H1 (cell line): ENCODE data around the gene NEGR1. TPM values are rescaled to one million over a fixed set of nuclear protein-coding genes. Genes with fewer than 3 reads are reported as not detected.
A peak's percentile ranks its signal among the peaks of the same experiment; 100 is the strongest.

Experiments
- CTCF ChIA-PET: fragments of 300-600 bp; sonication (Branson Sonifier 250); formaldehyde crosslinking; loops from one replicate; lab custom pipeline; 2021; ENCODE audit not compliant: partially characterized antibody; lab: Charles Lee
- POLR2A ChIA-PET: fragments of 300-600 bp; sonication (Branson Sonifier 250); formaldehyde crosslinking; loops from one replicate; lab custom pipeline; 2021; ENCODE audit warnings: inconsistent platforms; ENCODE audit not compliant: partially characterized antibody; lab: Charles Lee
- DNase-seq, 2 experiments: peaks; one replicate each; pipeline versions ENCODE4 v3.0.0 to v3.0.0-alpha.2; 2010 to 2022; ENCODE audit warnings: low spot score in 2 of 2, low read depth in 1 of 2, mixed read lengths in 1 of 2
- FAIRE-seq: peaks from 2 replicates; lab custom pipeline; 2011; peaks lifted over from hg19 to GRCh38; lab: Jason Lieb, UNC
- H2AFZ ChIP-seq: 2 replicates; pipeline ENCODE4 v1.8.1; 2012; ENCODE audit warnings: low read length, inconsistent platforms
- H2AK5ac ChIP-seq: 2 replicates; pipeline ENCODE4 v1.6.1; 2013; ENCODE audit warnings: low read depth, low read length
- H2BK120ac ChIP-seq: replicated peaks from 2 replicates; pipeline ENCODE3; 2013; ENCODE audit warnings: low read depth, low read length, inconsistent platforms
- H2BK12ac ChIP-seq: 2 replicates; pipeline ENCODE4 v1.6.1; 2013; ENCODE audit warnings: low read depth, low read length
- H2BK15ac ChIP-seq: 2 replicates; pipeline ENCODE4 v1.6.1; 2013; ENCODE audit warnings: low read length
- H2BK20ac ChIP-seq: 2 replicates; pipeline ENCODE4 v1.6.1; 2013; ENCODE audit warnings: low read length
- H2BK5ac ChIP-seq: 2 replicates; pipeline ENCODE4 v1.6.1; 2013; ENCODE audit warnings: low read depth, low read length
- H3K14ac ChIP-seq: 2 replicates; pipeline ENCODE4 v1.6.1; 2013; ENCODE audit warnings: inconsistent platforms; ENCODE audit not compliant: insufficient read length
- H3K18ac ChIP-seq: 2 replicates; pipeline ENCODE4 v1.6.1; 2013; ENCODE audit warnings: low read length; ENCODE audit errors: extremely low read depth
- H3K23ac ChIP-seq: 2 replicates; pipeline ENCODE4 v1.6.1; 2013; ENCODE audit warnings: inconsistent platforms; ENCODE audit not compliant: insufficient read length
- H3K23me2 ChIP-seq: 2 replicates; pipeline ENCODE4 v1.6.1; 2013; ENCODE audit warnings: low read depth, low read length
- H3K27ac ChIP-seq: 2 replicates; pipeline ENCODE4 v1.6.1; 2011; ENCODE audit warnings: low read depth, low read length, inconsistent platforms
- H3K27me3 ChIP-seq, 4 experiments: replicated peaks in 1 of 4; 1 replicate in 1 of 4; 2 replicates in 3 of 4; pipeline versions ENCODE4 v1.6.1 to v1.8.1; 2011 to 2013; ENCODE audit warnings: low read length in 3 of 4, mild to moderate bottlenecking in 3 of 4, inconsistent platforms in 2 of 4, mixed read lengths in 2 of 4, moderate library complexity in 1 of 4; ENCODE audit not compliant: control insufficient read depth in 3 of 4, insufficient read depth in 3 of 4; ENCODE audit errors: extremely low read depth in 1 of 4
- H3K36me3 ChIP-seq, 4 experiments: 2 replicates each; pipeline versions ENCODE4 v1.6.1 to v1.8.1; 2011 to 2013; ENCODE audit warnings: mild to moderate bottlenecking in 4 of 4, low read length in 3 of 4, moderate library complexity in 2 of 4, control low read depth in 1 of 4, inconsistent platforms in 1 of 4; ENCODE audit not compliant: insufficient read depth in 4 of 4, control insufficient read depth in 2 of 4
- H3K4ac ChIP-seq: replicated peaks from 2 replicates; pipeline ENCODE3; 2013; ENCODE audit warnings: low read length, low read depth, mixed read lengths, inconsistent platforms; ENCODE audit not compliant: insufficient read length
- H3K4me1 ChIP-seq, 4 experiments: replicated peaks in 1 of 4; 1 replicate in 1 of 4; 2 replicates in 3 of 4; pipeline versions ENCODE4 v1.6.1 to v1.8.1; 2011 to 2013; ENCODE audit warnings: low read length in 3 of 4, inconsistent platforms in 2 of 4, mixed read lengths in 1 of 4; ENCODE audit not compliant: insufficient read depth in 4 of 4, control insufficient read depth in 3 of 4
- H3K4me2 ChIP-seq, 2 experiments: 2 replicates each; pipeline versions ENCODE4 v1.6.1 to v1.8.1; 2011 to 2013; ENCODE audit warnings: low read depth in 2 of 2, low read length in 2 of 2, control low read depth in 1 of 2, inconsistent platforms in 1 of 2, mild to moderate bottlenecking in 1 of 2; ENCODE audit not compliant: insufficient read depth in 1 of 2
- H3K4me3 ChIP-seq, 4 experiments: fragments of 200-600, 300-600 bp in 1 of 4; sonication (generic), shearing (Covaris generic), sonication (Bioruptor Twin) in 1 of 4; 2 replicates each; pipeline versions ENCODE4 v1.5.1 to v1.8.1; 2011 to 2016; ENCODE audit warnings: low read length in 4 of 4, low read depth in 3 of 4, control low read depth in 2 of 4, inconsistent platforms in 2 of 4, mild to moderate bottlenecking in 2 of 4, mixed read lengths in 1 of 4, moderate library complexity in 1 of 4; ENCODE audit not compliant: insufficient read depth in 2 of 4; ENCODE audit errors: extremely low read depth in 1 of 4
- H3K56ac ChIP-seq: replicated peaks from 2 replicates; pipeline ENCODE3; 2013; ENCODE audit warnings: low read depth, mild to moderate bottlenecking, mixed read lengths, low read length, inconsistent platforms; ENCODE audit not compliant: insufficient read length
- H3K79me1 ChIP-seq: 2 replicates; pipeline ENCODE4 v1.6.1; 2013; ENCODE audit warnings: low read depth, low read length, control low read depth
- H3K79me2 ChIP-seq, 2 experiments: 2 replicates each; pipeline versions ENCODE4 v1.6.1 to v1.8.1; 2012 to 2013; ENCODE audit warnings: low read length in 2 of 2, mild to moderate bottlenecking in 2 of 2, inconsistent platforms in 1 of 2; ENCODE audit not compliant: insufficient read depth in 2 of 2, control insufficient read depth in 1 of 2
- H3K9ac ChIP-seq, 4 experiments: replicated peaks in 1 of 4; 1 replicate in 1 of 4; 2 replicates in 3 of 4; pipeline versions ENCODE4 v1.6.1 to v1.8.1; 2011 to 2013; ENCODE audit warnings: low read depth in 3 of 4, low read length in 3 of 4, control low read depth in 2 of 4, mild to moderate bottlenecking in 2 of 4, moderate library complexity in 2 of 4, inconsistent platforms in 1 of 4; ENCODE audit errors: extremely low read depth in 1 of 4
- H3K9me3 ChIP-seq, 2 experiments: 2 replicates each; pipeline versions ENCODE4 v1.6.1 to v1.8.1; 2012 to 2013; ENCODE audit warnings: mild to moderate bottlenecking in 2 of 2, moderate library complexity in 2 of 2, control low read depth in 1 of 2, inconsistent platforms in 1 of 2, low read depth in 1 of 2, low read length in 1 of 2, mixed read lengths in 1 of 2; ENCODE audit not compliant: insufficient read depth in 2 of 2
- H4K20me1 ChIP-seq, 2 experiments: replicated peaks in 1 of 2; 2 replicates each; pipeline versions ENCODE3 to v1.8.1; 2011 to 2013; ENCODE audit warnings: inconsistent platforms in 2 of 2, low read length in 2 of 2, mild to moderate bottlenecking in 1 of 2; ENCODE audit not compliant: insufficient read depth in 2 of 2, control insufficient read depth in 1 of 2
- H4K5ac ChIP-seq: 2 replicates; pipeline ENCODE4 v1.6.1; 2013; ENCODE audit warnings: low read length, low read depth, mixed read lengths, inconsistent platforms; ENCODE audit not compliant: insufficient read length
- H4K8ac ChIP-seq: 2 replicates; pipeline ENCODE4 v1.8.0; 2013; ENCODE audit warnings: mild to moderate bottlenecking, moderate library complexity, low read length, inconsistent platforms; ENCODE audit not compliant: insufficient read depth; ENCODE audit errors: extremely low read depth
- H4K91ac ChIP-seq: replicated peaks from 2 replicates; pipeline ENCODE3; 2013; ENCODE audit warnings: low read length, mixed read lengths, inconsistent platforms; ENCODE audit not compliant: insufficient read length
- ASH2L ChIP-seq: fragments of 200-600, 300-600 bp; sonication (generic); IDR thresholded peaks from one replicate; pipeline ENCODE4 v1.7.1; 2017; ENCODE audit warnings: low read length
- ATF2 ChIP-seq: IDR thresholded peaks from 2 replicates; pipeline ENCODE4 v1.6.1; 2012; ENCODE audit warnings: low read length, inconsistent platforms
- ATF3 ChIP-seq: IDR thresholded peaks from 2 replicates; pipeline ENCODE4 v1.6.1; 2011; ENCODE audit warnings: low read depth, mild to moderate bottlenecking, low read length; ENCODE audit not compliant: insufficient read depth
- BACH1 ChIP-seq: IDR thresholded peaks from 2 replicates; pipeline ENCODE4 v1.6.1; 2012; ENCODE audit warnings: low read length, improper control_type of control experiment
- CEBPB ChIP-seq: IDR thresholded peaks from 2 replicates; pipeline ENCODE4 v1.6.1; 2012; ENCODE audit warnings: low read depth, low read length
- EGR1 ChIP-seq: IDR thresholded peaks from 2 replicates; pipeline ENCODE4 v1.6.1; 2011; ENCODE audit warnings: low read depth, low read length, borderline replicate concordance
- KDM4A ChIP-seq: IDR thresholded peaks from one replicate; pipeline ENCODE4 v1.7.1; 2012; ENCODE audit warnings: low read depth, mild to moderate bottlenecking, moderate library complexity, low read length, inconsistent platforms; ENCODE audit not compliant: severe bottlenecking
- SP2 ChIP-seq: IDR thresholded peaks from 2 replicates; pipeline ENCODE4 v1.6.1; 2012; ENCODE audit warnings: mild to moderate bottlenecking, low read length, inconsistent platforms
- SUZ12 ChIP-seq: fragments of 200-600 bp; sonication (generic); IDR thresholded peaks from 2 replicates; pipeline ENCODE4 v1.6.1; 2012; ENCODE audit warnings: mild to moderate bottlenecking, inconsistent platforms, low read length, moderate library complexity, mixed read lengths
- WGBS, 2 experiments: shearing (Covaris generic) in 1 of 2; methylation state at CpG; one replicate each; pipeline versions ENCODE4 v1.1.6 to v1.1.7; 2013 to 2015; ENCODE audit warnings: low lambda C conversion rate in 2 of 2, mixed read lengths in 2 of 2, inconsistent platforms in 1 of 2, low coverage in 1 of 2, missing lambda C conversion rate in 1 of 2; ENCODE audit not compliant: insufficient replicate concordance in 2 of 2, insufficient coverage in 1 of 2, insufficient read length in 1 of 2; ENCODE audit errors: extremely low coverage in 1 of 2, missing lambda C conversion rate in 1 of 2; 5-methylcytosine and 5-hydroxymethylcytosine counted together
- polyA plus RNA-seq, 7 experiments: library from polyadenylated mRNA; depleted of rRNA in 3 of 7; stranded (reverse) in 5 of 7; unstranded in 2 of 7; fragments of >200 nt in 5 of 7; fragments of 200-250 nt in 2 of 7; gene quantifications; 1 replicate in 5 of 7; 2 replicates in 1 of 7; 4 replicates in 1 of 7; pipeline versions ENCODE4 v1.2.1 to v1.2.3, GENCODE V29; 2011 to 2013; ENCODE audit warnings: missing spikeins in 2 of 7, mixed read lengths in 2 of 7
- total RNA-seq: library from RNA; stranded (reverse); fragmentation: NEBNext Ultra II Directional; extraction: Animal tissue kit (Norgen Biotek cat#: 25700); gene quantifications from 2 replicates; pipeline ENCODE4 v1.2.1, GENCODE V29; 2021

NEGR1 gene
- total and polyA plus RNA-seq, 2 of the 8 experiments (the other 6 are each of a cell fraction or from before 2014, with no cell fraction given) = 0.71 to 1.3 TPM

- Histone ChIP-seq H2BK120ac (peak overlapping the region; percentile 35), H3K36me3 (no peaks in the 10 kb centered on the region), H4K91ac (no peak overlapping the region), H2BK20ac (peak overlapping the region; percentile 63; the same call in 1 of the 2 replicates), H4K8ac (no peak overlapping the region), H3K4me3 (peak overlapping the region; percentile 61 to 94 (median 88)), H2AK5ac (no peak overlapping the region), H2BK5ac (no peak overlapping the region), H2BK12ac (no peak overlapping the region; the same call in 1 of the 2 replicates), H3K27me3 (peaks cover 0 to 23% (median 3%) of the 10 kb centered on the region in 4 experiments; a peak in 3 of 7 replicates), H3K14ac (no peak overlapping the region), H2BK15ac (no peak overlapping the region), H3K27ac (no peak overlapping the region), H3K18ac (no peak overlapping the region), H3K4ac (no peak overlapping the region), H3K4me1 (peaks cover 0 to 8% (median under 1%) of the 10 kb centered on the region in 4 experiments; a peak in 3 of 7 replicates), H3K4me2 (peak overlapping the region; percentile 90 to 97), H4K5ac (no peak overlapping the region), H3K23me2 (peaks cover 20% of the 10 kb centered on the region), H3K79me1 (no peaks in the 10 kb centered on the region), H3K23ac (no peak overlapping the region), H3K56ac (peak overlapping the region; percentile 8), H3K79me2 (peaks cover 0 to 2% of the 10 kb centered on the region in 2 experiments; a peak in 1 of 4 replicates), H3K9ac (peak overlapping the region in 2 of 4 experiments; percentile 4 to 74; a peak in 3 of 7 replicates), H3K9me3 (no peaks in the 10 kb centered on the region), H4K20me1 (no peaks in the 10 kb centered on the region), H2AFZ (peak overlapping the region; percentile 93)
- ChIA-PET POLR2A (interaction anchor here (1.0 to 2.2 kb wide), 3 partner anchors 12 to 95 kb away, joined by 3 to 5 read pairs (median 3); no protein-coding TSS in a partner anchor), CTCF (interaction anchor here (0.6 to 1.2 kb wide), 4 partner anchors 26 to 337 kb away, joined by 3 to 4 read pairs (median 3); no protein-coding TSS in a partner anchor)
- peak in 1 of 2 experiments; percentile 58 for DNase-seq
- peak; percentile 28 for FAIRE-seq
- WGBS, 2 experiments = 3% methylated on average over 24 of the region's 24 CpGs; no CpG with 5 or more reads in 1 of the 2 experiments
- TF ChIP-seq EGR1 (0 out of 2 replicates have a peak, but pooled peaks have one; percentile 10), BACH1 (no peak), ATF2 (no peak), ASH2L (peak; percentile 57), ATF3 (no peak), KDM4A (peak; percentile 35), SUZ12 (no peak), SP2 (no peak), CEBPB (no peak)
Observed at GRCh38 chr1:72284348-72285073, 2.2 kb upstream of the NEGR1 start.
